Activated T-cell treated with anti-CD3 and anti-CD28 coated beads for 24 hours (primary cell): ENCODE results near the gene NOS3.
A peak's percentile ranks its signal among the peaks of the same experiment; 100 is the strongest.

Source experiments
- DNase-seq: peaks from one replicate; pipeline ENCODE4 v3.0.0-alpha.2; 2020; ENCODE audit warnings: low read depth

NOS3 gene

DNA sequence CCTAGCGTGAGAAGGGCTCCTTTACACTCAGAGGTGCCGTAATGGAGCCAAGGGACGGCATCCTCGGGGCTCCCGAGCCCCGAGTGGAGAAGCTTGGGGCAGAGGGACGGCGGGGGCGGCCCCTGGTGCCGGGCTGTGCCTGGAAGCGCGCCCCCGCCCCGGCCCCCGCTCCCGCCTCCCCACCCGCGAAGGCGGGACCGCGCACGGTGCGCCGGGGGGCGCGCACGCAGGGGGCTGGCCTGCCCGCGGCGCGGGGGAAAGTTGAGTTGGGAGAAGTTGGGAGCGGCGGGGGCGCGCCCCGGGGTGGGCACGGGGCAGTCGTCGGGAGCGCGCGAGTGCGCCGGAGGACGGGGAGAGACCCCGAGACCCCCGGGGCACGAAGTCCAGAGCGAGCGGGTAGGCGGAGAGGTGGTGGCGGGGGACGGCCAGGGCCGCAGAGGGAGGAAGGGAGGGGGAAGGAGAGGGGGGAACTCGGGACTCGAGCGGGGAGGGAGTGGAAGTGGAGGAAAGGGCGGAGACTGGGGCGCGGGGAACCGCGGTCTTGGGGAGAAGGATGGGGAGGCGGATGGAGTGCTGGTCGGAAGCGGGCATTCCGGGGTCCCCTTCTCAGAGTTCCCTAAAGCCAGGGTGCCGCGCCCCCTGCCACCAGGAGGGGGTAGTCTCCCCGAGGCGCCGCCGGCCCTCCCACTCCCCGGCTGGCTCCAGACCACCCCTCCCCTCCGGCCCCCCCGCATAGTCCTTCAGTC, 68.7 kb downstream of the NOS3 start, which contains the start of gene SLC4A2:
Gene SLC4A2 (plus strand): TSS at position 223 of the 746 bp plus-strand sequence. CDS start 2,399 bp downstream, outside the sequence.
- peak; percentile 64 for DNase-seq

DNA sequence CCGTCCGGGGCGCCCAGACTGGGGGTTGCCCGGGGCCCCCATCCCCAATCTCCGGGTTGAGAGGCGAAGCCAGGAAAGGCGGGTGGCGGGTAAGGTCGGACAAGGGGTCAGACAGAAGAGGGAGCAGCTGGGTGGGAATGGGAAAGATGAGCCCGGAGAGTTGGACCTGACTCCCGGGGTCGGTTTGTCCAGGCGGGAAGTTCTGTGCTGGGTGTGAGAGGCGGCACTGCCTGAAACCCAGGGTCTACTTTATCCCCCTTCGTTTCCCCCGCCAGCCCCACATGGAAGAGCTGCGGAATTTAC, 69.2 kb downstream of the NOS3 start:
- DNase-seq, result no peak

DNA sequence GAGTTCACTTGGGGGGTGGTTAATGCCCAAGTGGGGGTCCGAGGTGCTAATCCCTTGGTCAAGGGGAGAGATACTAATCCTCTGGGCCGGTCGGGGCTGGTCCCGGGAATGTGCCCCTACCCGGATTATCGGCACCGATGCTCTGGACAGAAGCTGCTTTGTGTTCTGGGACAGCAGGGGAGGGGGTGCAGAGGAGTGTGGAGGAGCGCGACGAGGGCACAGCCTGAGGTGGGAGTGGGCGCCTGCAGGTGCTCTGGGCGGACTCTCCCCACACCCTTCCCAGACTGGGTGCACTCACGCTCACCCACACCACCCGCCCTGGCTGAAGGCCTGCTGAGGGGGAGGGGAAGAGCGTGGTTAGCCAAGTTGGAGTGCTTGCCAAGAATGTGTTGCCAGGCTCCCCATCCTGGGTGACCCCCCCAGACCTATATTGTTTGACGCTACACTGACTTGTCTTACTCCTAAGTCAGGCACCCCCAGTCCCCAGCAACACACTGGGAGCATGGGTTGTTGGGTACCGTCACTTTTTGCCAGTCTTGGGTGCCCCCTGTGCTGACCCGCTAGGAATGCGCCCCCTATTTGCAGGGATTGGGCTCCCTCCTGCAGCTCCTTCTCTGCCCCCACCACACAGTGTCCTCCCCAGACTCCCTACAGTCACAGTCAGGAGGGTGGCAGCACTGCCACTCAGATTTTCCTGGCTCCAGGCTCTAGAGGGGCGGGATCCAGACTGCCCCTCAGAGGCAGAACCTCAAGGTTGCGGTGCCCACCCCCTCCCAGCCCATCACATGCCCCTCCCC, 69.8 kb downstream of the NOS3 start:
- no peak for DNase-seq

DNA sequence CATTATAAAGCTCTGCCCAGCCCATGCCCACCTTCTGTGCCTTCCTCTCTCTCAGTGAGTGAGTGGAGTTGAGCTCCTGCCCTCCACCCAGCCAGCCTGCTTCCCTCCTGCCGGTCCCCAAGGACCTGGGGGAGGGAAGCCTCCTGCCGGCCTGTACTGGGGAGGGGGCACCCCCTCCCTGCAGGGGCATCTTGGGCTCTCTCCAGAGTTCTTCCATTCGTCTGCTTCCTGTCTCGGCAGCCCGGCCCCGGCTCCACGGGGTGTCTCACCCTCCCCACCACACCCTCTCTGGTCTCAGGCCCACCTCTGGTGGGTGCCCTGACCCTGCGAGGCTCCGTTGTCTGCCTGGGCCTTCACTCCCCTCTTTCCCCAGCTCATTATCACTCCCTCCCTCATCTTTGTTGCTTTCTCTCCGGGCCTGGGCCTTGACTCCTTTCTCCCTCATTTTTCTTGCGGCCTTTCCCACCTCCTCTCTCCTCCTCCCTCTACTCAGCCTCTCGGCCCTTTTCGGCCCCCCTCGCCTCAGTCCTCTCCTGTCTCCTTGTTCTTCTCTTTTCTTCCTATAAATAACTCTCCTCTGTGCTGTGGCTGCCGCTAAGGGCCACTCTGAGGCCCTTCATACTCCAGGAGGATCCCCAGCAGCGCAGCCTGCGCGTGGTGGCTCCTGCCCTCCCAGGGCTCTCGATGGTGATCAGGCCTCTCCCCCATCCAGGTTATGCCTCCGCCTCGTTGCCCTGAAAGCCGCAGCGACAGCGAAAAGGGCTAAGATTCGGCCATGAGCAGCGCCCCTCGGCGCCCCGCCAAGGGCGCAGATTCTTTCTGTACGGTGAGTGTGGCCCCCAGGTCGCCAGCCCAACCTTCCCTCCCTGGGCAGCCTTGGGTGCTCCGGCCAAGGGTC, 70.6 kb downstream of the NOS3 start:
- DNase-seq, result no peak

DNA sequence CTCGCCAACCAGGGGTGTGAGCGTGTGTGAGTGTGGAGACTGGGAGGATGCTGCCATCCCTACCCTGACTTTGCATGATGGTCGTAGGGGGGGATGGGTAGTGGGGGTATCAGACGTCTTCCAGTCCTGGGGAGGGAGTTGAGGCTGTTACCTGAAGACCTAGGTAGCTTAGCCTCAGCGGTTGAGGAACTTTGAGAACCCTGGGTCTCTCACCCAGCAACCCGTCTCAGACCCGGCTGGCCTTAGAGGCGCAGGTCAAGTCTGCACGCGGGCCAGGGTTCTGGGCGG, 71.2 kb downstream of the NOS3 start:
- no peak for DNase-seq

DNA sequence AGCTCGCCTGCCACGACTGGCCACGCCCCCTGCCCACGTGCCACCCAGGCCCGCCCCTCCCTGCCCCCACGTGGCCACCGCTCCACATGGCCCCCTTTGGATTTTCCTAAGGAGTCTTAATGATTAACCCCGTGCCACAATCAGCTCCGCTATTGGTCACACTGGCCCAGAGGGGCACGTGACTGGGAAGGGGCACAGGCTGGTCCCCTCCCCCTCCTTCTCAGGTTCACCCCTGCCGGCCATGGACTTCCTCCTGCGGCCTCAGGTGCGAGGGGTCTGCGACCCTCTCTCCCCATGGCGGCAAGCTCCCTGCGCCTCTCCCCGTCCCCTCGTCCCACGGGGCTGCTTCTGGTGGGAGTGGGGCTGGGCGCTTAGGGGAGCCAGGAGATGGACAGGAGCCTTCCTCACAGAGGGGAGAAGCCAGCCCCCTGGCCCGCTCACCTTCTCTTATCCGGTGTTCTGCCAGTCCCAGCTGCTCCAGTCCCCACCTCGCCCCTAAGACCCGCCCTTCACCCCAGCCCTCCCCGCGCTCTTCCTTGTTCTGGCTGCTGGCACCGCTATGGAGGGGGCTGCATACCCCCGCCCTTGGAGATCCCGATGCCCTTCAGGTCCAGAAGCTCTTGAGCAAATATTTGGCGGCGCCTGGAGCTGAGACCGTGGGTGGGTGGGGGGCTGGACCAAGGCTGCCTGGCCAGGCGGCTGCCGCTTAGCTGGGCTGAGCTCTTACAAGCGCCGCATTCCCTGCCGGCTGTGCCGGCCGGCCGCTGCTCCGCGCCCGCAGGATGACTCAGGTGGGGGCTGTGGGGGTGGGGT, 71.8 kb downstream of the NOS3 start:
- no peak for DNase-seq

DNA sequence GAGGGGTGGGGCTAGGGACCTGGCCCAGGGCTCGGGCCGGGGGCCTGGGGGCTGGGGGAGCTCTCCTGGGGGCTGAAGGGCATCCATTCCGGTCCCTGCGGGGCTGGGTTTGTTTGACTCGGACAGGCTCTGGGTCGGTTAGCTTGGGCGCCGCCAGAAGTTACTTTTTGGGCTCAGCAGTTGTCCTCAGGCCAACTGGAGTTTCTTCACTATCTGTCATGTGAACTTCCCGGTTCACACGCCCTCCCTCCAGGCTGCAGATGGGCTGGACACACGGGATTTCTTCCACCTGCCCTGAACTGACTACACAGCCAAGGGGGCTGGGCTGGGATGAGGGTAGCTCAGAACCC, 72.4 kb downstream of the NOS3 start:
- no peak for DNase-seq
